Measurements from ENCODE around the gene MSI2.

GRCh38 chr17:57245786-57246185 lies 10.5 kb upstream of the MSI2 start:
- TF ChIP-seq CTCF (IDR thresholded peaks at IDR 0.05): no peak
- no peak for TF ChIP-seq POLR2A (IDR thresholded peaks at IDR 0.05)

Data from thyroid gland (tissue), 4 donors.